Frontal cortex (tissue), 4 donors: ENCODE data around the gene PIAS2. TPM values are rescaled to one million over a fixed set of nuclear protein-coding genes. Genes with fewer than 3 reads are reported as not detected.
"Not testable (repeated sequence)": the region's sequence is repeated elsewhere in the genome, so short reads cannot be mapped to it uniquely, and the experiment has no call there.

Source experiments
- DNase-seq, 2 donors: peaks; one replicate each; pipeline ENCODE4 v3.0.0; 2012; ENCODE audit warnings: low spot score in 2 of 2
- FAIRE-seq: peaks from 2 replicates; lab custom pipeline; 2012; peaks lifted over from hg19 to GRCh38; lab: Jason Lieb, UNC
- total RNA-seq: library from RNA; depleted of rRNA; stranded (reverse); fragments of >200 nt; gene quantifications from one replicate; pipeline ENCODE4 v1.2.3, GENCODE V29; 2014
- donor health status: control.
- donor health status: control.
- donor health status: control.

The PIAS2 gene, protein sequence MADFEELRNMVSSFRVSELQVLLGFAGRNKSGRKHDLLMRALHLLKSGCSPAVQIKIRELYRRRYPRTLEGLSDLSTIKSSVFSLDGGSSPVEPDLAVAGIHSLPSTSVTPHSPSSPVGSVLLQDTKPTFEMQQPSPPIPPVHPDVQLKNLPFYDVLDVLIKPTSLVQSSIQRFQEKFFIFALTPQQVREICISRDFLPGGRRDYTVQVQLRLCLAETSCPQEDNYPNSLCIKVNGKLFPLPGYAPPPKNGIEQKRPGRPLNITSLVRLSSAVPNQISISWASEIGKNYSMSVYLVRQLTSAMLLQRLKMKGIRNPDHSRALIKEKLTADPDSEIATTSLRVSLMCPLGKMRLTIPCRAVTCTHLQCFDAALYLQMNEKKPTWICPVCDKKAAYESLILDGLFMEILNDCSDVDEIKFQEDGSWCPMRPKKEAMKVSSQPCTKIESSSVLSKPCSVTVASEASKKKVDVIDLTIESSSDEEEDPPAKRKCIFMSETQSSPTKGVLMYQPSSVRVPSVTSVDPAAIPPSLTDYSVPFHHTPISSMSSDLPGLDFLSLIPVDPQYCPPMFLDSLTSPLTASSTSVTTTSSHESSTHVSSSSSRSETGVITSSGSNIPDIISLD
- total RNA-seq, result 46.1 TPM

DNA sequence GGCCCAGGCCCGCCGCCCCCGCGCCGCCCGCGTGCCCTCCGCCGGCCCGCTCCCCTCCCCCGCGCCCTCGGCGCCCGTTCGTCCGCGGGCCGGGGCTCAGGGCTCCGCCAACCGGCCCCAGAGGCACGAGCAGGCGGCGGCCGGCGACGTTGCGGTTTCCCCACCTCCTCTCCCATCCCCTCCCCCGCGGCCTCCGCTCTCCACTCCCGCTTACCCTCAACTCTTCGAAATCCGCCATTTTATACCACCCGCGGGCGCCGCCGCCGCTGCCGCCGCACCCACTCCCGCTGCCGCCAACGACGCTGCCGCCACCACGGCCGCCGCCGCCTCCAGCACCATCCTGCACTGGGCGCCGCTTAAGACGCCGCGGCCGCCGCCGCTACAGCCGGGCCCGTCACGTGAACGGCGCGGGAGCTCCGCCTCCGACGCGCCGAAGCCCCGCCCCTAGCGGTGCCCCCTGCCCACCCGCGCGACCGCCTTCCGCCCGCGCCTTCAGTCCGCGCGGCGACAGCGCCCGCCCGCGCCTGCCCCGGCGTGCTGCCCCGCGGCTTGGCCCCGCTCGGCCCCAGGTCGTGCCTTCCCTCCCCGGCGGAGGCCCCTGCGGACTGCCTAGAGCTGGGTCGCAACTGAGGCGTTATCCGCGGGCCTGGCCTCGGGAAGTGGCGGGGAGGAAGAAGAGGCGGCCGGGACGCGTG is at the start of gene PIAS2, which contains the start of gene KATNAL2:
TSS of gene PIAS2 (minus strand) at position 400 of the 695 bp plus-strand sequence. CDS start at position 238, 162 bp downstream.
TSS of gene KATNAL2 (plus strand) at position 495 of the 695 bp plus-strand sequence. CDS start 29,271 bp downstream, outside the sequence.
- DNase-seq (peak; percentile 92 to 95), FAIRE-seq (no peak)

DNA sequence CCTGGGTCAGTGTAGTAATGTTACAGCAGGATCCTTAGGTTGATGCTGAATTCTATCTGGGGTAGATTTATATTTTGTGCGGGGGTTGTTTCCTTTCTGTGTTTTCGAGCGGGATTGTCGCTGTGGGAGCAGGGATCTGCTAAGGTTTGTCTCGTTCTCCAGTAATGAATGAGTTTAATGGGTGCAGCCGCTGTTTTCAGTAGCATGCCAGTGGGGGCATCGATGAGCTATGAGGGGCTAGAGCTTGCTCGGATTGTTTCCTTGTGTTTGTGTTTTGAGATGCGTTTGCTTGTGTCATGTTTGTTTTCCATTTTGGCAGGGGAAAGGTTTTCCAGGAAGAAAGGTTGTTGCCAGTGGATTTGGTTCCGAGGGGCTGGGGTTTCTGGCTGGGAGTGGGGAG is 49.0 kb upstream of the PIAS2 start:
- FAIRE-seq, DNase-seq: not testable (repeated sequence)

DNA sequence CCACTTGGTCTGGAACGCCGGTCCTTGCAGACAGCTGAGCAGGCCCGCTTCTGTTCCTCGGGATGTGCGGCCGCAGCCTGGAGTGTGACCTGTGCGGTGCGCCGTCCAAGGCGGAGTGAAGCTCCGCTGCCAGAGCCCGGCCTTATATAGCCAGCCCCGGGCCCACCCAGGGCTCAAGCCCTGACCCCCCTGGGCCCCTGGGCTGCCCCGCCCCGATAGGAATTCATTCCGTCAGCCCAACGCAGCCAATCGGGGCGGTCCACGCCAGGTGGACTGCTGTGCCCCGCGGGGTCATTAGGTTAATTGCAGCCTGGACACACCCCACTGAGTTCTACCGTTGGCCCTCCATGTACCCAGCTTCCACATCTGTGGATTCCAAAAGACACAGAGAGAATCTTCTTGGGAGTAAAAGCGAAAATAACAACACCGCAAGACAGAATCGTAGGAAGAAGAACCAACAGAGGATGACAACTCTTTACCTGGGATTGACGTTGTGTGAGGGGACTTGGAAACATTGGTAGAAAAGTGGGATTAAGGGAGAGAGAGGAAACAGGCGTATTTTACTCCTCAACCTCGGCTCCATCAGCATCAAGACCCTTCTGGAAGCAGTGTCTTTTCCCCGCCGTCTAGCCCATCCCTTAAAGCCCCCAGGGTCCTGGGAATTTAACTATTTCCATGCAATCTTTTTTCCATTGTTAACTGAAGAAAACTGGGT is 47.4 kb upstream of the PIAS2 start:
- DNase-seq, FAIRE-seq: not testable (repeated sequence)

DNA sequence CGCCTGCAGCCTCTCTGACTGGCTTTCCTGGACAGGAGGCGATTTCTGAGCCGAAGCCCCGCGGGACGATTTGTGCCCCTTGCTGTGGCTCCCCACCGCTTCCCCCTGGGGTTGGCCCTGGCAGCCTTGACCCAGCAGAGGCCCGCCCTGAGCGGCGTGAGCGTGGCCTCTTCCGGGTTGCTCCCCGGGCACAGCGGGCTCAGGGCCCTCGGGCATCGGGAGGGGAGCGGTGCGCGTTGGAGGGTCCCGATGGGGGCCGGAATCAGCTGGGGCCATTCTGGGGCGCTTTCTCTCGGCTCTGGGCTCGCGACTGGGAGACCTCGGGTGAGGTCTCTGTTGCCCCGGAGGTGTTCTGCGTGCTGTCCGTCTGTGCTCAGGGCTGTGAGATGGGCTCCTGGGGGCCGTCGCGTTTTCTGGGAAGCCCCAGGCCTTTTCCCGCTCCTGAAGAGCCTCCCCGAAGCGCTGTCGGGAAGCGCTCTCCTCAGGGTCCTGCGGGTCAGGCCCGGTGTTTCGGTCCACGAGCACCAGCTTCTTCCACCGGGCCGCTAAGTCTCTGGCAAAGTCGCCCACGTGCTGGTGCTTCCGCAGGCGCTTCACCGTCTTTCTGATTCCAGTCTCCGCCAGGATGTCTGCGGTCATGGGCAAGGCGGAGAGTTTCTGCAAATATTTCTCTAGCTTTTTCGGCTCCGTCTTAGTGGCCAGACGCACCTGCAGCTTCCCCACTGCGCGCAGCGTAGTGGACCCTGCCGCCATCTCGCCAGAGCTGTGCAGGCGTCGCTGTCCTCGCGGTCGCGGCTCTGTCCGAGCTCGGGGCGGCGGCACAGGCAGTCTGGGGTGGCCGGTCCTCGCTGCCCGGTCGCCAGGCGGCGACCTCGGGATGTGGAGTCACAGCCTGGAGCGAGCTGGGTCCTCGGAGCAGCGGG is 46.6 kb upstream of the PIAS2 start:
- DNase-seq, FAIRE-seq: not testable (repeated sequence)

DNA sequence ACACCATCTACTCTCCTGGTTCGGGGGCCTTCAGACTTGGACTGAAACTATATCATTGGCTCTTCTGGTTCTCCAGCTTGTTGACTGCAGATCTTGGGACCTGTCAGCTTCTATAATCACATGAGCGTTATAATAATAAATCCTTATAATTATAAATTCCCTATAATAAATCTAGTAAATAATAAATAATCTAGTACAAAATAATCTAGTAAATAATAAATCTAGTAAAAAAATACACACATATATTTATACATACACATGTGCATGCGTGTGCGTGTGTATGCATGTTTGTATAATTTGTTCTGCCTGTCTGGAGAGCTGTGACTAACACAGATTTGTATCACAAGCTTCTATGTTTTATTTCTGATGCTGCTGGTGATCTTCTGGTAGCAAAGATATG is 40.9 kb upstream of the PIAS2 start:
- FAIRE-seq (no peak), DNase-seq (no peak)

DNA sequence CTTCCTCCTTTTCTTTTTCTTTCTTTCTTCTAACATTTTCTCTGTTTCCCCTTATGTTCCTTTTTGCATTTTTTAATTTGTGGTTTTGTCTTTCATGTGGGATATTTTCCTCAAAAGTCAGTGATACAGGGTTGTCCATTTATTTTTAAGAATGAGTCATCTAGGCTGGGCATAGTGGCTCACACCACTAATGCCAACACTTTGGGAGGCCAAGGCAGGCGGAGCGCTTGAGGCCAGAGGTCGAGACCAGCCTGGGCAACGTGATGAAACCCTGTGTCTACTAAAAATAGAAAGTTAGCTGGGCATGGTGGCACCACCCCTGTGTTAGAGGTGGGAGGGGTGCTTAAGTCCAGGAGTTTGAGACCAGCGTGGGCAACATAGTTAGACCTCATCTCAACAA is 35.9 kb upstream of the PIAS2 start:
- no peak for FAIRE-seq
- no peak for DNase-seq

DNA sequence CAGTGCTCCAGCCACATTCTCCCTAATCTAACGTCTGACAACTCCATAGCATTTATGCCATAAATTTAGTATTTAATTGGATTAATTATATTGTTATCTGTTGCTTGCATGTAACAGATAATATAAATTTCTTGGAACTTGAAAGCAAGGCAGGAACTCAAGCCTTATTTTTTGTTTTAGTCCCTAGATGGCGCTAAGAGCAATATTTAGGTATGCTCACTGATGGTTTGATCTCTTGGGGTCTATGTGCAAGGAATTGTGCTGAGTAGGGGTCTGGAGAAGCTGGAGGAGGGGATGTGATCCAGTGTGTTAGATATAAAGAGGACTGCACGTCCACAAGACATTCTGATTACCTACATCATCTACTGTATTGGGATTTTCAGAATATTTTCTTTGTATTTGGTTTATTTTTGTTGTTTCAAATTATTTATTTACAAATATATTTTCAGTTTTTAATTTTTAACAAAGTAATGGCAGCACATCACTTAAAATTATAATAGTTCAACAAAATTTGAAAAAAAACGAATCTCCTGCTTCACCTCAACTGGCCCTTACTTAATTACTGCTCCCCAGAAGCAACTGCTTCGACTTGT is 32.9 kb upstream of the PIAS2 start:
- no peak for DNase-seq
- no peak for FAIRE-seq

DNA sequence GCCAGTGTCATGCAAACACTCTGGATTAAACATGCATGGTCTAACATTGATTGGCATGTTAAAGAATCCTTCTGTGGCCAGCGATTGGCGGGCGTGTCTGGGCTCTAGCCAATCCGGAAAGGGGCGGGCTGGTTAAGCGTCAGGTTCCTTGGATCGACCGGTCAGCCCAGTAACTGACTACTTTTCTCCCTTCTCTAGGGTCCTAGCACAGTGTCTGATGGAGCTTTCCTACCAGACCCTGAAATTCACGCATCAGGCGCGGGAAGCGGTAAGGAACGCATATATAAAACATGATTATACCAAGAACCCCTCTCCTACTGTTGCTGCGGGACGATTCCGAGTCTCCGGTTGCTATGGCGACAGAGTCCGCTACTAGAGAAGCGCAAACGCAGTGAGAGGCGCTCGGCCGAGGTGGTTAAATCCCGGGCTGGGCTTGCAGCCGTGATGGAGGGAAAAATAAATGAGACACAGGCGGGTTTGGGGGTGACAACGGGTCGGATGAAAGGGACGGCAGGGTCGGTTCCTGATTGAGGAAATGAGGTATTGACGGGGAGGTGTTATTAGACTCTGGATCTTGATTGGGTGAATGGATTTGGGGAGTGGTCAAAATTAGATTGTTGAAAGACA is 29.5 kb upstream of the PIAS2 start:
- peak; percentile 42 to 78 for DNase-seq
- no peak for FAIRE-seq

DNA sequence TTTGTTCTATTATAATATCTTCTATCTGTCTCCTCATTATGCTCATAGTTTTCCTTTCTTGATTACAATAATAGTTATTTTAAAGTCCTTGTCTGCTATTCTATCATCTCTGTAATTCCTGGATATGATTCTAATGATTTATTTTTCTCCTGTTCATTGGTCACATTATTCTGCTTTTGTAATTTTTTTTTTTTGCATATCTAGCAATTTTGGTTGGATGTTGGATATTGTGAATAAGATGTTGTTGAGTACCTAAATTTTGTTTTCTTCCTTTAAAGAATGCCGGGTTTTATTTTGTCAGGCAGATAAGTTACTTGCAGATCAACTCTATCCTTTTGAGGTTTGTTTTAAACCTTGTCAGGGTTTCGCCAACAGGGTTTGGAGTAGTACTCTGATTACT is 25.3 kb upstream of the PIAS2 start:
- FAIRE-seq, result no peak
- no peak for DNase-seq

DNA sequence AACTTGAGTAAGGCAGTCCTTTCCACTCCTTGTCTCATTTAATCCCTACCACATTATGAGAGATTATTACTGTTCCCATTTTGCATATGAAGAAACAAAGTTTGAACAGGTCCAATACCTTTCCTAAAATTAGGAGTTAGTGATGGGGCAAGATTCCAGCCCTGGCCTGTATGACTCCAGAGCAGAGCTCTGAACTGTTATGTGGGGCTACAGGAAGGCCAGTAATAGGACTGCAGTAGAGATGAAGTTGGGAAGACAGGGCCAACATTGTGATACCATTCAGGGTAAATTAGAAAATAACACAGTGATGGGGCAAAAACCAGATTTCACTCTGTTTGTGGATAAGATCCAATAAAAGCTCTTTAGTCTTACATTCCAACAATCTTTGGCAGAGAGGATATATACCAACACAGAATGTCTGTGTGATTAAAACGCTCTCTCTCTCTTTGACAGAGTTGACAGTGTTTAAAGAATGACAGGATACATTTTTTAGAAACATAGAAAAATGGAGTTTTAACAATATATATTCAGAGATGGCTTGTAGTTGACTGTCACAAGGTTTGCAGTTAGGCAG is 22.8 kb upstream of the PIAS2 start:
- no peak for FAIRE-seq
- DNase-seq, result no peak

DNA sequence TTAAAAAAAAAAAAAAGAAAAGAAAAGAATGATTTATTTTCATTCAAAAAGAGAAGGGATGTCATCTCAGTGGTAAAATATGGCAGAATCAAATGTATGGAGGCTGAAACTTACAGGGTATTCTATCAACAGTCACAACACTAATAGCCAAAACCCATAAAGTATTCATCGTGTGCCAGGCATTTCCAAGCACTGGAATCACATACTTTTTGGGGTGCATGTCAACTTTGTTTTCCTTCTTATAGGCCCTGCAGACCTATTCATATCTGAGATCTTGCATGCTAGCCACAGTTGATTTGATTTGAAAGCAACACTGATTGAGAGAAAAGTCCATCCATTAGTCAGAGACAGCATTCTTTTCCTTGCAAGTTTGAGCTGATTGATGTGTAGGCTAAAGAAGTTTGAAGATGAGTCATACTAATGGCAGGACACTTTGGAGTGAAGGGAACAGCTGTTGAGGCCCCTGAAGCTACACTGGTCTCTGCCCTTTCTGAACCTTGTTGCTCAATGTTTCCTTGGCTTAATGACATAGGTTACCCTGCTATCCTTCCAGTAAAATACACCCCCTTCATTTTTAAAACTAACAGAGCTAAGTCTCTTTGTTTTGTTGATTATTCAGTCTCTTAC is 22.1 kb upstream of the PIAS2 start:
- DNase-seq, result no peak
- FAIRE-seq, result no peak

DNA sequence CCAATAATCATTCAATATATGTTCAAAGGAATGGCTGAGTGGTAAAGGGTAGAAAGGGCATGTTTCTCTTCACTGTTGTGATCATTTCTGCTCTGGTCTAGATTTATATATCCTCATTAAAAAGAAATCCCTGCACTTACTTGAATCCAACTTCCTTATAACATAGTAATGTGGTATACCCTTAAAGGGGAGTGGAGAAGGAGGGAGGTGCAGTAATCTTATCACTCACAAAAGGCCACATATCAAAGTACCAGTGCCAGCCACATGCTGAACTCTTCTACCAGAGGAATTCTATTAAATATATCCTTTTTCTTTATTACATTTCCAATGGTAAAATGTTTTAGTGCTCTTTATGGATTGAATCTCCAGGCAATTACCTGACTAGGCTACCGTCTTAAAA is 3.3 kb upstream of the PIAS2 start:
- no peak for DNase-seq
- no peak for FAIRE-seq

DNA sequence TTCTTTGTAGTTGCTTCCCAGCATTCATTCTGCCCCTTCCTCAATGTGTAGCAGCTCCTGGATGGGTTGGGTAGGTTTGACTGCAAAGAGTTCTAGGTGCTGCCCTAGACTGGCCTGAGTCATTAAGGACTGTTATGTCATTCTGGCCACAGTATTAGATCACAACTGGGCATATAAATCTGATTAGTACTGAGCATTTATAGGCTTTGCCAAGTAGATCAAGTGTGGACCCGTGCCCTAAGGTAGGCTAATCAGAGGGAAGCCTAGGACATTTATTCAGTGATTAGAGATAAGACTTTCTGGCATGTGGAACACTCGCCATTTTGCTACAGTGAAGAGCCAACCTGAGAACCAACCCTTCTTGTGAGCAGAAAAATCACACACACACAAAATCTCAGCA is 2.8 kb upstream of the PIAS2 start:
- FAIRE-seq, result no peak
- no peak for DNase-seq

DNA sequence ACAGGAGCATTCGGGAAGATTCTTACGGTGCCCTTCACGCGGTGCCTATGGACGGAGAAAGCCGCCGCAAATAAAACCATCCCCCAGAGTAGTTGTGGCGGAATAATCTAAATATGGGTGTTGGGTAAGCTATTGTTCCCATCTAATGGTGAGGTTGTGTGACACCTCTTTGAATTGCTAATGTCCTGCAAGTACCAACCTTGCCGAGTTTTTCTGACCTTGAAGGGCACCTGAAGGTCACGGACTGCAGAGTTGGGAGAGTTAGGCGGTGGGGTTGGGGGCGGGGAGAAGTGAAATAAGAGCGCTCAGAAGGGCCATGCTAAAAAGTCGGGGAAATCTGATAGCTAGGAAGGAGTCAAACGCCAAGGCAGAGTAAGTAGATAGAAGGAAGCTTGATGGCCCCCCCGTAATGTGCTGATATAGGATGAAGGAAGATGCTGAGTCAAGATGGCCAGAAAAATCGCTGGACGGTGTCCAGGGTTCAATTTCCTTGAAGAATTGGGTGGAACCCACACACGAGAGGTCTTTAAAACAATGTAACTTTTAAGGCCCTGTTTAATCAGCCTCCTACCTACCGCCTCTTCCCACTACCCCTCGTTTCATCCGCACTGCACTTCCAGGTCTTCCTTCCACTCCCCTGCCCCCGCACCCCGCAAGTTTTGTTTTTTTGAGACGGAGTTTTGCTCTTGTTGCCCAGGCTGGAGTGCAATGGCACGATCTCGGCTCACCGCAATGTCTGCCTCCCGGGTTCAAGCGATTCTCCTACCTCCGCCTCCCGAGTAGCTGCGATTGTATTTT is 695 bp upstream of the PIAS2 start:
- FAIRE-seq (no peak), DNase-seq (peak in 1 of 2 donors; percentile 39)

DNA sequence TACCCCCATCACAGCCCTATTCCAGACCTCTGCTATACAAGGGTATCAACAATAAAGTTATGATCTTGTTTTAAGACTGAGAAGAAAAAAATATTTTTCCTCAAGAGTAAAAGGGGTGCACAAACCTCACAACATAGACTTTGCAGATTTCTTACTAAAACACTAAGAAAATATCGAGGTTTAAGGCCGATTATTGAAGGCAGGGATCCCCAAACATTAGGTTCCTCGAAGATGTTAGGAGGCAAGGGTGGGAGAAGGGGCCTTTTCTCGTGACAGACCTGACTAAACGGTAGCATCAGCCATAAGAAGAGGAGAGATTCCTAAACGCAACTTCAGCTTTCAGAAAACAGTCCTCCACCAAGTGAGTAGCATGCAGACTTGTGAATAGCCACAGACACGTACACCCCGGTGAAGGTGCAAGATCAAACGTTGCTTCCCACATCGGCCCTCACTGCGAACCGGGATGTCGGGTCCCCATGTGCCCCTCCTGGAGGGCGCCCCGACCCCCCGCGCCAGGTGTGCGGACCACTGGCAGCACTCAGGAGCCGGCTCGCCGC is 678 bp downstream of the PIAS2 start:
- FAIRE-seq (no peak), DNase-seq (no peak)

DNA sequence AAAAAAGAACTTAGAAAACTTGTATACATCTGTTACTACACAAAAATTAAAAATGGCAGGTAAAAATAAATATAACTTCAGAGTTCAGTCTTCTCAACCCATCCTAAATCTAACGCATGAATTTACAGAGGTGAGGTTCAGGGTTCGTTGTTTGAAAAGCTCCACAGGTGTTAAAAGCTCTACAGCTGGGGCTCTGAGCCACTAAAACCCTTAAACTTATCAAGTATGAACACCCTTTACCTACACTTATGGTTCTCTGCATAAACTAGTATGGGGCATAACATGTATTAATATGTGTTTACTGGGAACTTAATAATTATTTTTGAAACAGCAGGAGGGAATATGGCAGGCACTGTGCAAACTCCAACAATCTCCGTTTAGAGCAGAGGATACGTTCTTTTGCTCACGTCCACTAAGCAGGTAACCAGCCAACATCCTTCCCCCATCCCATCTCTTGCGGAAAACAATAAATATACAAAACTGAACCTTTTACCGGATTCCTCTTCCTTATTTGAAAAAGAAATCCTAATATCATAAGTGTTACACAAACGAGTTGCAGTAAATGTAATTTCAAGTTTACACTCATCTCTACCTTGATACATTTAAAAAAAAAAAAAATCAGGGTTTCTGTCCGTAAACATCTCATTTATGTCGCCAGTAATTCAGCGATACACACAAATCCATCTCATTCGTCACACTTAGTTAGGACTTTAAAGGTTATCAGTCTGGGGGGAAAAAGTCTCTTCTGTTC is 1.3 kb downstream of the PIAS2 start:
- peak in 1 of 2 donors; percentile 31 for DNase-seq
- no peak for FAIRE-seq
